G401.6 (cell line): ENCODE measurements around the gene LRRC28.
A peak's percentile ranks its signal among the peaks of the same experiment; 100 is the strongest.
"Not testable (repeated sequence)": the region's sequence is repeated elsewhere in the genome, so short reads cannot be mapped to it uniquely, and the experiment has no call there.

Experiments
- FAIRE-seq: peaks from 2 replicates; lab custom pipeline; 2012; peaks lifted over from hg19 to GRCh38; lab: Jason Lieb, UNC

LRRC28 gene

DNA sequence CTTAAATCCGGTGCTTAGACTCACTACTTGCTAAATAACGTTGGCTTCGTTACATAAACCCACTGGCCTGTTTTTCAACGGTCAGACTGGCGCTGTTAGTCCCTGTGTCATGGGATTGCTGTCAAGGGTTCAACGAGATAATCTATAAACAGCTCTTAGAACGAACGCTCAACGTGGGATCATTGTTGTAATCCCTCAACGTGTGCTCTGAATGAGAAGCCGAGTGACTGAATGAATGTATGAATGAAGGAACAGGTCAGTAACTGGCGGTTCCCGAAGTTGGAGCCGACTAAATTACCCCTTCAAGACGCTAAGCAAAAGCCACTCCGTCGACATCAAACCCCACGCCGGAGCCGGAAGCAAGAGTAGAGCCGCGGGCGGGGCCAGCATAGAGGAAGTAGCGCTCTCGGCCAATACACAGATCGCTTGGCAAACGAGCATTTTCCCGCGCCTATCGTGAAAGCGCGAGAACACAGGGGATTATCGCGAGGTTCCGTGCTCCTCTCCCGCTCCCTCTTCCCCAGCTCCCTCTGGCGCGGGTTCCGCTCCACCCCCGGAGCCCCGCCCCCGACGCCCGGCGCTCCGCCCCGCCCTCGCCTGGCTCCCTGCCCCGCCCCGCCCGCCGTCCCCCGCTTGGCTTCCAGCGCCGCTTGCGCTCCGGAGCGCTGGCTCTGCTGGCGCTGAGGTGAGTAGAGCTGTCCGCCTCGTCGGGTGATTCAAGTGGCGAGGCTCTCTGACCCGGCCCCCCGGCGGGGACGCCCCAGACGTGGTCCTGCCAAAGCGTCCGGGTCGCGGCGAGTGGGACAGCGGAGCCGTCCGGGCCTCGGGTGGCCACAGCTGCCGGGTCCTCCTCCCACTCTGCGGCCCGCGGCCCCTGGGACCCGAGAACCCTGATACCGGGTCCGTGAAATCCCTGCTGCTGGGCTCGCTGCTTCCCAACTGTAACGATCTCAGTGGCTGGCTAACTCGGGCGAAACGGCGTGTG, at the start of gene LRRC28:
Gene LRRC28 (plus strand): TSS at position 625 of the 985 bp plus-strand sequence. CDS start 4,477 bp downstream, outside the sequence.
- peak; percentile 94 for FAIRE-seq

DNA sequence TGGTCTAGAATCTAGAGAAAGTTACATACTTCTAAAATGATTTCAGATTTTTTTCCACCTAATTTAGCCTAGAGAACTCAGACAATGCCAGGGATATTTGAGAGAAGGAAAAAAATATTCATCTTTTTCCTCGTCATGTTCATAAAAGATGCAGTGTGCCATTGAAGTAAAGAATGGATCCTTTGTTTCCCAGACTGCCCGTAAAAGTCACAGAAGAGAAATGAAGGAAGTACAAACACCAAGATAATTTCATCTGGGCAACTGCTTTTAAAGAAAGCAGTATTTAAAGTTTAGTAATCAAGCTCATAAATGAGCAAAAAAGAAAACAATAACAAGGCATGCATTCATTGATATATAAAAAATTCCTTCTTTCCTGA, 49.1 kb upstream of the LRRC28 start:
- no peak for FAIRE-seq

DNA sequence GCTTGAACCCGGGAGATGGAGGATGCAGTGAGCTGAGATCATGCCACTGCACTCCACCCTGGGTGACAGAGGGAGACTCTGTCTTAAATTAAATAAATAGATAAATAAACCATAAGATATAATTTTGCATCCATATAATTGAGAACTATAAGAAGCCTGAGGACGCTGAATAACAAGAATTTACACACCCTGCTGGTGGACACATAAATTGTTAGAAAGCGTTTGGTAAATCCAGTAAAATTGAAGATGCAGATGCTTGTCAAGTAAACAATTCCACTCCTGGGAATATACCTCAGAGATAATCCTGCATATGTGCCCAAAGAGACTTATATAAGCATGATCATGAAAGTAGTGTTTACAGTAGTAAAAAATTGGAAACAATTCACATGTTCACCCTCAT, 43.6 kb upstream of the LRRC28 start:
- no peak for FAIRE-seq

DNA sequence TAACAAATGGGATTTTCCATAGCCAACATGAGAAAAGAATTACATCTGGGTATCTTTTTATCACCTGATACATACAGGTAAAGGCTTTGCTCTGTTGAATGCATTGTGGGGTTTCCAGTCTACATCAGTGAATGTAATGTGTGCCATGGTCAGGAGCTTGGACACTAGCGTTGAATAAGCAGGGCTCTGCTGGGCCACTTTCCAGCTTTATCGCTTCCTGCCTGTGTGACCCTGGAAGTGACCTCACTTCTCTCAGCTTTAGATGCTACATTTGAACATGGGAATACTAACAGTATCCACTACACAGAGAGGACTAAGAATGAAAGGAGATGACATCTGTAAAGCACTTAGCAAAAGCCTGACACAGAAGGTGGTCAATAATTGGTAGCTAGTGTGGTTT, 42.0 kb upstream of the LRRC28 start:
- FAIRE-seq = no peak

DNA sequence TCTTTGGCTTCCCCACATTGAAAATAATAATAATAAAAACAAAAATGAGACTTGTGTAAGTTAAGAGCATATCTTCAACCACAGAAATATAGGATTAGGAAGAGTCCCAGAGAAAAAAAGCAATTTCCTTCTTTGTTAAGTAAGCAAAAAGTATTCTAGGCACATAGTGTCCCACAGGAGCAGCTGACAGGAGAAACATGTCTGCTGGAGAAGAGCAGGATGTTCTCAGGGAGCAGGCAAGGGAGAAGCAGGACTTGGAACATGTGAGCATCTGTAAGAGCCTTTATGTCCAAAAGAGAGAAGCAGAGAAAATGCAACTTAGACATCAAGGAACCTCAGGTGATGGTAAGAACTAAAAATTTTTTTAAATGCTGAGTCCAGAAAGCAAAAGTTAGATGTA, 40.9 kb upstream of the LRRC28 start:
- no peak for FAIRE-seq

DNA sequence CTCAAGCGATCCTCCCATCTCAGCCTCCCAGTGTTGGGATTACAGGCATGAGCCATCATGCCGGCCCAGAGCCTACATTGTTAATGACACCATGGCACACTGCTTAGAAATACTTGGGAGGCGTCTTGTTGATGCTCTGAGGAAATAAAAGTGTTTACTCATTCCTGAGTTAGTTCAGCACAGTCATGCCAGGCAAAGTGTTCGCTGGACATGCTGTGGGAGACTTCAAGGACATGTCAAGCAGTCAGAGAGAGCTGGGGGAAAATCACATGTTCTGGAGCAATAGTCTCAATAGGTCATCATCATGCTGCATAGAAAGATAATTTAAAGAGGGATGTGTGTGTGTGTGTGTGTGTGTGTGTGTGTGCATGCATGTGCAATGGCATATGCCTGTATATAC, 39.4 kb upstream of the LRRC28 start:
- FAIRE-seq = no peak

DNA sequence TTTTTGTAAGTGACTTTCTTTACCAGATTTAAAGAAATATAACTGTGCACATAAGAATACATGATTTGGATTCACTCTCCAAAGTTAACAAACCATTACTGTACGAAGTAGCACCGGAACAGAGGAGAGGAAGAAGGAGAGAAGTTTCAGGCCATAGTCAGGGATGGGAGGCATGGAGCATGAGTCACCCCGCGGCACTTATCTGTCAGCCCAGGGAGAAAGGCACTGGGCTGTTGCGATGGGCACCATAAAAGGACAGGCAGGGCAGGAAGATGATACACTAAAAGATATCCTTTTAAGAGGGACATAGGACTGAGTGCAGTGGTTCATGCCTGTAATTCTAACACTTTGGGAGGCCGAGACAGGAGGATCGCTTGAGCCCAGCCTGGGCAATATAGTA, 38.9 kb upstream of the LRRC28 start:
- no peak for FAIRE-seq

DNA sequence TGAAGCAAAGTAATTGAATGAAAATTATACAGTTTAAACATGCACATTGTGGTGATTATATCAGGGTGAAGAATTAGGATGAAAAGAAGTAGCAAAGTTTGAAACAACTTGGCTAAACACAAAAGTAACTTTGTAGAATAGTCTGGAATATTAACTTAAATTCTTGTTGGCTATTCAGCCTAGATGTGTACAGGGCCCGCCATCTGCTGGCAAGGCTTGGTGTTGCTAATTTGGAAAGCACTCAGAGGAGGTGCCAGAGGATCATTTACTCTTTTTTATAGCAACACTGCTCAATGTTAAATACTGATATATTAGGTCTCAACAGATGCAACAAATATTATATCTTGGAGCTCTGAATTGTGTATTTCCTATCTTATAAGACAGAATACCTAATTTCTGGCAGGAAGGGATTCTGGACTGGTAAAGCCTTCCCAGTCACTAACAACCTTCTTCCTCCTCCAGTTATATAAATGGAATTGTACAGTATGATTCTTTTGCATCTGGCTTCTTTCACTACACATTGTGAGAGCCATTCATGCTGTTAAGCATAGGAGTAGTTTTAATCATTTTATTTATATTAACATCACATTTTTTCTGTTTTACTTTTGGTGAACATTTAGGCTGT, 38.0 kb upstream of the LRRC28 start:
- peak; percentile 97 for FAIRE-seq

DNA sequence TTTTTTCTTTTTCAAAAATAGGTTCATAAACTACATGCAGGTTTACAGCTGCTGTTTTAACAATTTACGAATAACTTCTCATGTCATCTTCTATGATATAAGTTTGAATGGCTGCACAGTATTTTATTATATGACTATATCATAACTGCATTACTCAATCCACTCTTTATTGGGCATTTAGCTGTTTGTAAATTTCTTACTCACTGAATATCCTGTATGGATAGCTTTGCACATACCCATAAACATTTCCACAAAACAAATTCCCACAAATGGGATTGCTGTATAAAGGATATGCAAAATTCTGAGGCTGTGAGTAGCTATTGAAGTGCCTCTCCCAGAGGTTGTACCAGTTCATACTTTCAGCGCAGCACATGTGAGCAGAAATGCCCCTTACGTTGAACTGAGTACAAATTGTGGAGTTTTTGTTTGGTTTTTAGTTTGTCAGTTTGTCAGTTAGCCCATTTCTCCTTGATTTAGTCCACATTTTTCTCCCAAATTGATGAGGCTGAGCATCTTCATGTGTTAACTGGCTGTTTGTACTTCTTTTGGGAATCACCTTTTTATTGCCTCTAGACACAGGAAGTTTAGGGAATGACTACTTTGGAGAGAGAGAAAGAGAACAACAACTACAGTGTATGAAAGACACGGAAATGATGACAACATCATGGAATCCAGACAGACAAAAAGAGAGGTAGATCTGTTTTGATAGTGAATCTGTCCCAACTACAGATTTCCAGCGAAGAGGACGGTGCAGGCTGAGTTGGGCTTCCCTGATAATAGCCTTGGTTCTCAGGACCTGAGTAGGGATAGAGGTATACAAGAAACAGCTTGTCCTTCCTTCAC, 26.7 kb upstream of the LRRC28 start:
- no peak for FAIRE-seq

DNA sequence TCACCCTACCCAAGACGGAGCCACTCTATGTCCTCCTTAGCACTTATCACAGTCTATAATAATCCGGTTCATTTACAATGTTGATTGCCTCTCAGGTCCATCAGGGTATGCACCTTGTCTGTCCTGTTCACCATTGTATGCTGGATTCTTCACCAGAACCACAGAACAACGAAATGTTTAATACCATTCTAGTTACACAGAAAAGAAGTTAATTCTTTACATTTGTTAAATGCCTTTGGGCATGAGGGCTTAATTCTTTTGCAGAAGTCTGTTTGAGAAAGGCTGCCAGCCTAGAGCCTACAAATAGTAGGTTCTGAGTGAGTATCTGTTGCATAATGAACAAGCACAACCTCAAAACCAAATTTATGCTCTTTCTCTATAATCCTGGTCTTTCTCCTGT, 24.5 kb upstream of the LRRC28 start:
- no peak for FAIRE-seq

DNA sequence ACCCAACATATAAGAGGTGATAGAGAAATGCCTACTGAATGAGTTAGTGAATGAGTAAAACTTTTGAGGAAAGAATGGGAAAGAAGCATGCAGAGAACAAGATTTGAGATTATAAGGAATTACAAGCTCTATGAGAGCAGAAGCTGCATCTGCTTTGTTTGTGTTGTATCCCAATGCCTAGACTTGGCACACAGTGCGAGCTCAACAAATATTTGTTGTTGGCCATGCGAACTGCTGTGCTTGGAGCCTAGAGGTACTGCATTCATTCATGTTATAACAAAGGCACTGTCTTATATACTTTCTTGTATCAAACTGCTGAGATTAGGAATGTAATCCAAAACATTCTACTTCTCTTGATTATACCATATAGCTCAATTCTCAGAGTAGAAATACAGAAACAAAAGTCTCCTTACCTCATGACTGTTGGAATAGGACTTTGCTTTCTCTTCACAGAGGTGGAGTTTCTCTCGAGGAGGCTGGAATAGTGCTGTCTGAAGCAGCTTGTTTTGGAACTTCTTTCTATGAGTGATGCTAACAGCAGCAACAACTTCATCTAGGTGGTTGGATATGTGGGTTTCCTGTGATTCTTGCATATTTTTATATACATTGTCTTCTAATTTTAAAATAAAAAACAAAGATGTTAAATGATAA, 23.0 kb upstream of the LRRC28 start:
- FAIRE-seq = no peak

DNA sequence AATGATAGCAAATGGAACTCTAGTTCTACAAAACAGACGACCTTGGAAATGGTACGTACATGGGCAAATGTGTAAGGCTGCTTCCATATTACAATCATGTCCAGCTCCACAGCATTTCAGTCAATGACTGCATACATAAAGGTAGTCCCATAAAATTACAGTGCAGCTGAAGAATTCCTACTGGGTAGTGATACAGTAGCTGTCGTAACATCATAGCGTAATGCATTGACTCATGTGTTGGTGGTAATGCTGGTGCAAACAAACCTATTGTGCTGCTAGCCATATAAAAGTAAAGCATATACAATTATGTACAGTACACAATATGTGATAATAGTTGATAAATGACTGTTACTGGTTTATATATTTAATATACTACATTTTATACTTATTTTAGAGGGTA, 20.4 kb upstream of the LRRC28 start:
- FAIRE-seq = no peak

DNA sequence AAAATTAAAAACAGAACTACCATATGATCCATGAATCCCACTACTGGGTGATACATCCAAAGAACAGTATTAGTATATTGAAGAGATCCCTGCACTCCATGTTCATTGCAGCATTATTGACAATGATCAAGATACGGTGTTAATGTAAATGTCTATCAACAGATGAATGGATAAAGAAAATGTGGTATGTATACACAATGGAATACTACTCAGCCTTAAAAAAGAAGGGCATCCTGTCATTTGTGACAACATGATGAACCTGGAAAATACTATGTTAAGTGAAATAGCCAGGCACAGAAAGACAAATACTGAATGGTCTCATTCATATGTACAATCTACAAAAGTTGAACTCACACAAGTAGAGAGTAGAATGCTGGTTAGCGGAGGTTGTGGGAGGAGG, 18.5 kb upstream of the LRRC28 start:
- no peak for FAIRE-seq

DNA sequence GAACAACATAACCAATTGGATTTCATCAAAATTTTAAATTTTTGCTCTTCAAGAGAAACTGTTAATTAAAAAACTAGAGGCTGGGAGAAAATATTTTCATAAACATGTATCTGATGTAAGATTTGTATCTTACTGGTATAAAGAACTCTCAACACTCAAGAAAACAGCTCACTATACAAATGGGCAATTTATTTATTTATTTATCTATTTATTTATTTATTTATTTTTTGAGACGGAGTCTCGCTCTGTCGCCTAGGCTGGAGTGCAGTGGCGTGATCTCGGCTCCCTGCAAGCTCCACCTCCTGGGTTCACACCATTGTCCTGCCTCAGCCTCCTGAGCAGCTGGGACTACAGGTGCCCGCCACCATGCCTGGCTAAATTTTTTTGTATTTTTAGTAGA, 17.1 kb upstream of the LRRC28 start:
- not testable (repeated sequence) for FAIRE-seq

DNA sequence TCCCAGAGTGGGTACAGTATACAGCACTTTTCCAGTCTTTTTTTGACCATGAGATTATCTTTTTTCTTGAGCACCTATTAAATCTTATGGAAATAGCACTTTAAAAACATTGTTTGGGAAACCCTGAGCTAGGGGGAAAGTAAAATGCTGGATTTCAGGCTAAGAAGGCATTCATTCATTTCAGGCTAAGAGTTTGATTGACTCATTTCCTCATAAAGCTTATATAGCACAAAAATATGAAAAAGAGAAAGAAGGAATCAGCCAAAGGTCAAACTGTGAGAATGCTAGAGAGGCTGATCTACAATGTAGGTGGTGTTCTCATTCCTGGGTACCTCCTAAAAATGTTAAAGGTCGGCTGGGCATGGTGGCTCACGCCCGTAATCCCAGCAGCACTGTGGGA, 12.4 kb upstream of the LRRC28 start:
- FAIRE-seq = no peak

DNA sequence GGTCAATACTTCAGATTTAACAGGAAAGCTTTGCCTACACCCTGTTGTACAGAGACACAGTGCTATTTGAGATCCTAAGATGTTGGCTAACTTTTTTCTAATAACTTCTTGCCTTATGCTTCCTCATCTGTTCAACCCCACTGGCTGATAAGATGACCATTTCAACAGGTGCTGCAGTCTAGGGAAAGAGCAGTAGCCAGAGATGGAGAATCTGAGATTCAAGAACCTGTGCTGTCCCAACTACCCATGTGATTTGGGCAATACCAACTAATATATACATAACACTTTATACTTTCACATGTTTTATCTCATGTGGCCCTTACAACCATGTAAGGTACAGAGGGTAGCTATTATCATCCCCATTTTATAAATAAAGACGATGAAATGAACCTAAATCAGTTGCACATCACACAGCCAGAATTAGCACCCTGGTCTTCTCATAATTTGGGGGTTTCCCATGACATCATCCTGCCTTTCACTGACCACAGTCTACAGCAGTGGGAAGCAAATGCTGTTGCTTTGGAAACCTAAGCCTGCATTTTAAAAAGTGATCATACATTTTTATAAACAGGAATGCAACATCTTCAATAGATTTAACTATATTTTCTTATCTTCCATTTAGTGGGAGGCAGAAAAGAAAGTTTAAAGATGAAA, 11.6 kb upstream of the LRRC28 start:
- no peak for FAIRE-seq

DNA sequence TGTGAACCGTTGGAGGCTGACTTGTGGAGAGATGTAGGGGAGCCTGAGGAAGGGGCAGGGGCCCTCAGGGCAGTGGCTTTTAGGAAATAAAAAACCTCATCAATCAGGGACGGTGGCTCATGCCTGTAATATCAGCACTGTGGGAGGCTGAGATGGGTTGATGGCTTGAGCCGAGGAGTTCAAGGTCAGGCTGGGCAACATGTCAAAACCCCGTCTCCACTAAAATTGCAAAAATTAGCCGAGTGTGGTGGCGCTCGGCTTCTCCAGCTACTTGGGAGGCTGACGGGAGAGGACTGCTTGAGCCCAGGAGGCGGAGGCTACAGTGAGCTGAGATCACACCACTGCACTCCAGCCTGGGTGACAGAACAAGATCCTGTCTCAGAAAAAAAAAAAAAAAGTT, 9.5 kb upstream of the LRRC28 start:
- FAIRE-seq = no peak

DNA sequence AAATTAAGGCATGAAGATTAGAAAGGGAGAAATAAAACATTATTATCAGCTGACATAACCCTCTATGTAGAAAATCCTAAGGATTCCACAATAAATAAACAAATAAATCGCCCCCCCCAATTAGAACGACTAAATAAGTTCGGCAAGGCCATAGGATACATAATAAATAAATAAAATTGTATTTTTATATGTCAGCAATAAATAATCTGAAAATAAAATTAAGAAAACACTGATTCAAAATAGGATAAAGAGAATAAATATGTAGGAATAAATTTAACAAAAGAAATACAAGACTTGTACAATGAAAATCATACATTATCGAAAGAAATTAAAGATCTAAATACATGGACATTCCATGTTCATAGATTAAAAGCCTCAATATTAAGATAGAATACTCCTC, 7.0 kb upstream of the LRRC28 start:
- no peak for FAIRE-seq

DNA sequence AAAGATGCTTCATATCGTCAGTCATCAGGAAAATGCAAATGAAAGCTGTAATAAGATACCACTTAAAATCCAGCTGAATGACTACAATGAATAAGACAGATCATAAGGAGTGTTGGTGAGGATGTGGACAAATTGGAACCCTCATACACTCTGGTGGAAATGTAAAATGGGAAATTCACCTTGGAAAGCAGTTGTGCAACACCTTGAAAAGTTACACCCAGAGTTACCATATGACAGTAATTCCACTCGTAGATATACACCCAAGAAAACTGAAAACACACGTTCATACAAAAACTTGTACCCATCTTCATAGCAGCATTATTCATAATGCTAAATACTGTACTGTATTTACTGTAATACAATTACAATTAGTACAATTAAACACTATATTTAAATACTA, 4.2 kb upstream of the LRRC28 start:
- no peak for FAIRE-seq

DNA sequence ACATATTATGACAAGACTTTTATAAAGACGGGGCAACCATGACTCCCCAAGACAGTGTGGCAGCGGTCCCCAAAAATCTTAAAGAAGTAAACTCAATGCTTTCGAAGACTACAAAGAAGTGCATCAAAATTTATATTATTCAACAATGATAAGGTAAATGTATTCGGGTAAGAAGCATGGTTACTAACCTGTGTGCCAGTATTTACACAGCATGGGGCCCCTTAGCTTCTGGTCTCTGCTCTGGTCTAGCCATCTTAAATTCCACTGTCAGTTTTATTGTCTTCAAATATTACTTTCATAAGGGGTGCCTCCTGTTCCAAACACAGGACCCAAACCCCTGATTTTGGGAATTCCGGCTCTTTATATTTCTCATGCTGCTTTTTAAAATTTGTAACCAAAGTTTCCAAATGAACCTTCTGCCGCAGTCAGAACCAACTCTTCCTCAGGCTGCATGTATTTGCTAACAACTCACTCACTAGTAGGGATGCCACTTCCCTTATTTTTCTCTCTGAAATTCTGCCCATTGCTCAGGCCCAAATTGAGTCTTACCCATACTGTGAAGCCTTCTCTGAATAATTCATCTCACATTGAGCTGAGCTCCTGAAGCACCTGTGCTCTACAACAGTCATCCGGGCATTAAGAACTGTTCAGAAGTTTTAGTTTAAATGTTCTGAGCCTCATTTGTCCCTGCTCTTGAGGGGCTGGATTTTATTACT, 3.1 kb upstream of the LRRC28 start:
- FAIRE-seq = no peak

DNA sequence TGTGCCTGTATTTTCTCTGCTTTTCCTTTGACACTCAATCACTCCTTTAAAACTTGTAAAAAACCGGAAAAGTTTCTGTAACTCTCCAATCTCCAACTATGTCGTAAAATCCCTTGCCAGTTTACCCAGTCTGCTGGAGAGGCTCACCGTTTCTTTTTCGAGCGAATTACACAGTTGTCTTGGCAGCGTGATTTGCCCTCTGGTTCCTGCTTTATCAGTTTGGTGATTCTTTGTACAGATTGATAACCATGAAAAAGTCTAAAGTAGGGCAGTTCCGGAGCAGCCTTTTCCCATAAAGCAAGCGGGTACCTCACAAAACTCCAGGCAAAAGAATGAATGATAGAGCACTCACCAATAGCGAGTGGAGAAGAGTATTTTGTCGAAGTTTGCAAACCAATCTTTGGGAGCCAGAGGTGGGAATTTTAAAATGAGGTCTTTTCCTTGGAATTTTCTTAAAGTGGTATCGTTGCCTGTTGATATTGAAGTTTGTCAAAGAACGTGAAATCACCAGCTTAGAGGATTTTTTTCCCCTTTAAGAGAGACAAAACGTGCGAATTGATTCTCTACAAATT, 1.9 kb upstream of the LRRC28 start, which contains the start of gene TTC23:
Gene TTC23 (minus strand): TSS at position 312 of the 572 bp plus-strand sequence. CDS start 20,869 bp downstream, outside the sequence.
- peak; percentile 99 for FAIRE-seq
